SK-N-MC (cell line): ENCODE data around the gene NUB1.

Source experiments
- EZH2 ChIP-seq: fragments of 200-600 bp; sonication (generic); IDR thresholded peaks from one replicate; pipeline ENCODE4 v1.6.1; 2017; ENCODE audit warnings: antibody characterized with exemption
- FOXP2 ChIP-seq: optimal IDR thresholded peaks from 2 replicates; pipeline ENCODE3; 2011; ENCODE audit warnings: mild to moderate bottlenecking, moderate library complexity; ENCODE audit not compliant: insufficient read depth; ENCODE audit errors: extremely low read length, control extremely low read depth
- POLR2AphosphoS5 ChIP-seq: IDR thresholded peaks from 2 replicates; pipeline ENCODE4 v1.6.1; 2012; ENCODE audit warnings: mild to moderate bottlenecking, low read depth, low read length, borderline replicate concordance

DNA sequence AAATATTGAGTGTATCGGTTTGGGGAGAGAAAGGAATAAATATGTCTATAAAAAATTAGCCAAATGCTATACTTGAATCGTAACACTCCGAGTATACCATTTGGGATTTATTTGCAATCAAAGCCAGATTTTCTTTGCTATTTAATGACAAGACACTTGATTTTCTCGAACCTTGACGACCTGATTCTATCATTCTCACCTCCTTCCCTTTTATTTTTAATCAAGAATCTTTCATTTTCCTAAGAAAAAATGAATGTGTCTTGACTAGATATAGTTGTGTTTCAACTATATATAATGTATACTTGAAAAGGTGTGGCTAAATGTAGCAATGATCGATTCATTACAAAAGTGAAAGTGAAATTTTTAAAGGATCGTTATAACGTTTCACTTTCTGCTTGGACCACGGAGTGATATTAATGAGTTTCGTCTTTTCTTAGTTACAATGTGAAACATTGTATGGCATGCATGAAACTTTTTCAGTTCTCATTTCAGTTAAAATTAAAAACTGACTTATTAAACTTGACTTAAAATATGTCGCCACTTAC lies 562 bp downstream of the NUB1 start:
- TF ChIP-seq POLR2AphosphoS5, result no peak
- TF ChIP-seq EZH2, result no peak
- TF ChIP-seq FOXP2, result no peak
